H1 (cell line): ENCODE results near the gene APBB1. TPM values are rescaled to one million over a fixed set of nuclear protein-coding genes. Genes with fewer than 3 reads are reported as not detected.

Experiments
- CTCF ChIA-PET: fragments of 300-600 bp; sonication (Branson Sonifier 250); formaldehyde crosslinking; loops from one replicate; lab custom pipeline; 2021; ENCODE audit not compliant: partially characterized antibody; lab: Charles Lee
- POLR2A ChIA-PET: fragments of 300-600 bp; sonication (Branson Sonifier 250); formaldehyde crosslinking; loops from one replicate; lab custom pipeline; 2021; ENCODE audit warnings: inconsistent platforms; ENCODE audit not compliant: partially characterized antibody; lab: Charles Lee
- DNase-seq, 2 experiments: peaks; one replicate each; pipeline versions ENCODE4 v3.0.0 to v3.0.0-alpha.2; 2010 to 2022; ENCODE audit warnings: low spot score in 2 of 2, low read depth in 1 of 2, mixed read lengths in 1 of 2
- FAIRE-seq: peaks from 2 replicates; lab custom pipeline; 2011; peaks lifted over from hg19 to GRCh38; lab: Jason Lieb, UNC
- H2AFZ ChIP-seq: 2 replicates; pipeline ENCODE4 v1.8.1; 2012; ENCODE audit warnings: low read length, inconsistent platforms
- H2AK5ac ChIP-seq: 2 replicates; pipeline ENCODE4 v1.6.1; 2013; ENCODE audit warnings: low read depth, low read length
- H2BK120ac ChIP-seq: replicated peaks from 2 replicates; pipeline ENCODE3; 2013; ENCODE audit warnings: low read depth, low read length, inconsistent platforms
- H2BK12ac ChIP-seq: 2 replicates; pipeline ENCODE4 v1.6.1; 2013; ENCODE audit warnings: low read depth, low read length
- H2BK15ac ChIP-seq: 2 replicates; pipeline ENCODE4 v1.6.1; 2013; ENCODE audit warnings: low read length
- H2BK20ac ChIP-seq: 2 replicates; pipeline ENCODE4 v1.6.1; 2013; ENCODE audit warnings: low read length
- H2BK5ac ChIP-seq: 2 replicates; pipeline ENCODE4 v1.6.1; 2013; ENCODE audit warnings: low read depth, low read length
- H3K14ac ChIP-seq: 2 replicates; pipeline ENCODE4 v1.6.1; 2013; ENCODE audit warnings: inconsistent platforms; ENCODE audit not compliant: insufficient read length
- H3K18ac ChIP-seq: 2 replicates; pipeline ENCODE4 v1.6.1; 2013; ENCODE audit warnings: low read length; ENCODE audit errors: extremely low read depth
- H3K23ac ChIP-seq: 2 replicates; pipeline ENCODE4 v1.6.1; 2013; ENCODE audit warnings: inconsistent platforms; ENCODE audit not compliant: insufficient read length
- H3K23me2 ChIP-seq: 2 replicates; pipeline ENCODE4 v1.6.1; 2013; ENCODE audit warnings: low read depth, low read length
- H3K27ac ChIP-seq: 2 replicates; pipeline ENCODE4 v1.6.1; 2011; ENCODE audit warnings: low read depth, low read length, inconsistent platforms
- H3K27me3 ChIP-seq, 4 experiments: replicated peaks in 1 of 4; 1 replicate in 1 of 4; 2 replicates in 3 of 4; pipeline versions ENCODE4 v1.6.1 to v1.8.1; 2011 to 2013; ENCODE audit warnings: low read length in 3 of 4, mild to moderate bottlenecking in 3 of 4, inconsistent platforms in 2 of 4, mixed read lengths in 2 of 4, moderate library complexity in 1 of 4; ENCODE audit not compliant: control insufficient read depth in 3 of 4, insufficient read depth in 3 of 4; ENCODE audit errors: extremely low read depth in 1 of 4
- H3K36me3 ChIP-seq, 4 experiments: 2 replicates each; pipeline versions ENCODE4 v1.6.1 to v1.8.1; 2011 to 2013; ENCODE audit warnings: mild to moderate bottlenecking in 4 of 4, low read length in 3 of 4, moderate library complexity in 2 of 4, control low read depth in 1 of 4, inconsistent platforms in 1 of 4; ENCODE audit not compliant: insufficient read depth in 4 of 4, control insufficient read depth in 2 of 4
- H3K4ac ChIP-seq: replicated peaks from 2 replicates; pipeline ENCODE3; 2013; ENCODE audit warnings: low read length, low read depth, mixed read lengths, inconsistent platforms; ENCODE audit not compliant: insufficient read length
- H3K4me1 ChIP-seq, 4 experiments: replicated peaks in 1 of 4; 1 replicate in 1 of 4; 2 replicates in 3 of 4; pipeline versions ENCODE4 v1.6.1 to v1.8.1; 2011 to 2013; ENCODE audit warnings: low read length in 3 of 4, inconsistent platforms in 2 of 4, mixed read lengths in 1 of 4; ENCODE audit not compliant: insufficient read depth in 4 of 4, control insufficient read depth in 3 of 4
- H3K4me2 ChIP-seq, 2 experiments: 2 replicates each; pipeline versions ENCODE4 v1.6.1 to v1.8.1; 2011 to 2013; ENCODE audit warnings: low read depth in 2 of 2, low read length in 2 of 2, control low read depth in 1 of 2, inconsistent platforms in 1 of 2, mild to moderate bottlenecking in 1 of 2; ENCODE audit not compliant: insufficient read depth in 1 of 2
- H3K4me3 ChIP-seq, 4 experiments: fragments of 200-600, 300-600 bp in 1 of 4; sonication (generic), shearing (Covaris generic), sonication (Bioruptor Twin) in 1 of 4; 2 replicates each; pipeline versions ENCODE4 v1.5.1 to v1.8.1; 2011 to 2016; ENCODE audit warnings: low read length in 4 of 4, low read depth in 3 of 4, control low read depth in 2 of 4, inconsistent platforms in 2 of 4, mild to moderate bottlenecking in 2 of 4, mixed read lengths in 1 of 4, moderate library complexity in 1 of 4; ENCODE audit not compliant: insufficient read depth in 2 of 4; ENCODE audit errors: extremely low read depth in 1 of 4
- H3K56ac ChIP-seq: replicated peaks from 2 replicates; pipeline ENCODE3; 2013; ENCODE audit warnings: low read depth, mild to moderate bottlenecking, mixed read lengths, low read length, inconsistent platforms; ENCODE audit not compliant: insufficient read length
- H3K79me1 ChIP-seq: 2 replicates; pipeline ENCODE4 v1.6.1; 2013; ENCODE audit warnings: low read depth, low read length, control low read depth
- H3K79me2 ChIP-seq, 2 experiments: 2 replicates each; pipeline versions ENCODE4 v1.6.1 to v1.8.1; 2012 to 2013; ENCODE audit warnings: low read length in 2 of 2, mild to moderate bottlenecking in 2 of 2, inconsistent platforms in 1 of 2; ENCODE audit not compliant: insufficient read depth in 2 of 2, control insufficient read depth in 1 of 2
- H3K9ac ChIP-seq, 4 experiments: replicated peaks in 1 of 4; 1 replicate in 1 of 4; 2 replicates in 3 of 4; pipeline versions ENCODE4 v1.6.1 to v1.8.1; 2011 to 2013; ENCODE audit warnings: low read depth in 3 of 4, low read length in 3 of 4, control low read depth in 2 of 4, mild to moderate bottlenecking in 2 of 4, moderate library complexity in 2 of 4, inconsistent platforms in 1 of 4; ENCODE audit errors: extremely low read depth in 1 of 4
- H3K9me3 ChIP-seq, 2 experiments: 2 replicates each; pipeline versions ENCODE4 v1.6.1 to v1.8.1; 2012 to 2013; ENCODE audit warnings: mild to moderate bottlenecking in 2 of 2, moderate library complexity in 2 of 2, control low read depth in 1 of 2, inconsistent platforms in 1 of 2, low read depth in 1 of 2, low read length in 1 of 2, mixed read lengths in 1 of 2; ENCODE audit not compliant: insufficient read depth in 2 of 2
- H4K20me1 ChIP-seq, 2 experiments: replicated peaks in 1 of 2; 2 replicates each; pipeline versions ENCODE3 to v1.8.1; 2011 to 2013; ENCODE audit warnings: inconsistent platforms in 2 of 2, low read length in 2 of 2, mild to moderate bottlenecking in 1 of 2; ENCODE audit not compliant: insufficient read depth in 2 of 2, control insufficient read depth in 1 of 2
- H4K5ac ChIP-seq: 2 replicates; pipeline ENCODE4 v1.6.1; 2013; ENCODE audit warnings: low read length, low read depth, mixed read lengths, inconsistent platforms; ENCODE audit not compliant: insufficient read length
- H4K8ac ChIP-seq: 2 replicates; pipeline ENCODE4 v1.8.0; 2013; ENCODE audit warnings: mild to moderate bottlenecking, moderate library complexity, low read length, inconsistent platforms; ENCODE audit not compliant: insufficient read depth; ENCODE audit errors: extremely low read depth
- H4K91ac ChIP-seq: replicated peaks from 2 replicates; pipeline ENCODE3; 2013; ENCODE audit warnings: low read length, mixed read lengths, inconsistent platforms; ENCODE audit not compliant: insufficient read length
- ATF2 ChIP-seq: IDR thresholded peaks from 2 replicates; pipeline ENCODE4 v1.6.1; 2012; ENCODE audit warnings: low read length, inconsistent platforms
- CHD1 ChIP-seq: IDR thresholded peaks from 2 replicates; pipeline ENCODE4 v1.6.1; 2012; ENCODE audit warnings: low read depth, low read length, improper control_type of control experiment
- GTF2F1 ChIP-seq: IDR thresholded peaks from 2 replicates; pipeline ENCODE4 v1.6.1; 2012; ENCODE audit warnings: low read depth, low read length, improper control_type of control experiment, borderline replicate concordance
- NANOG ChIP-seq: IDR thresholded peaks from 2 replicates; pipeline ENCODE4 v1.6.1; 2011; ENCODE audit warnings: low read length, low read depth, mild to moderate bottlenecking, inconsistent platforms; ENCODE audit not compliant: insufficient read depth, poor library complexity, severe bottlenecking
- POU5F1 ChIP-seq: IDR thresholded peaks from 2 replicates; pipeline ENCODE4 v1.6.1; 2011; ENCODE audit warnings: low read depth, mild to moderate bottlenecking, low read length, moderate library complexity
- RNF2 ChIP-seq: fragments of 200-900, 300-1000 bp; sonication (generic); IDR thresholded peaks from 2 replicates; pipeline ENCODE4 v1.7.1; 2016; ENCODE audit warnings: borderline replicate concordance, low read depth, mild to moderate bottlenecking, antibody characterized with exemption, low read length; ENCODE audit not compliant: poor library complexity, severe bottlenecking; ENCODE audit errors: missing control alignments
- ZNF274 ChIP-seq: IDR thresholded peaks from 2 replicates; pipeline ENCODE4 v1.7.0; 2012; ENCODE audit warnings: low read length, borderline replicate concordance; ENCODE audit errors: extremely low read depth
- WGBS, 2 experiments: shearing (Covaris generic) in 1 of 2; methylation state at CpG; one replicate each; pipeline versions ENCODE4 v1.1.6 to v1.1.7; 2013 to 2015; ENCODE audit warnings: low lambda C conversion rate in 2 of 2, mixed read lengths in 2 of 2, inconsistent platforms in 1 of 2, low coverage in 1 of 2, missing lambda C conversion rate in 1 of 2; ENCODE audit not compliant: insufficient replicate concordance in 2 of 2, insufficient coverage in 1 of 2, insufficient read length in 1 of 2; ENCODE audit errors: extremely low coverage in 1 of 2, missing lambda C conversion rate in 1 of 2; 5-methylcytosine and 5-hydroxymethylcytosine counted together
- polyA plus RNA-seq, 7 experiments: library from polyadenylated mRNA; depleted of rRNA in 3 of 7; stranded (reverse) in 5 of 7; unstranded in 2 of 7; fragments of >200 nt in 5 of 7; fragments of 200-250 nt in 2 of 7; gene quantifications; 1 replicate in 5 of 7; 2 replicates in 1 of 7; 4 replicates in 1 of 7; pipeline versions ENCODE4 v1.2.1 to v1.2.3, GENCODE V29; 2011 to 2013; ENCODE audit warnings: missing spikeins in 2 of 7, mixed read lengths in 2 of 7
- total RNA-seq: library from RNA; stranded (reverse); fragmentation: NEBNext Ultra II Directional; extraction: Animal tissue kit (Norgen Biotek cat#: 25700); gene quantifications from 2 replicates; pipeline ENCODE4 v1.2.1, GENCODE V29; 2021

Gene APBB1
- total and polyA plus RNA-seq, 2 of the 8 experiments (the other 6 are each of a cell fraction or from before 2014, with no cell fraction given), result 23.9 to 33.1 TPM

GRCh38 chr11:6402561-6402981, 16.3 kb downstream of the APBB1 start:
- ChIA-PET POLR2A (interaction anchor here (0.8 to 1.9 kb wide), 3 partner anchors 9 to 17 kb away, joined by 3 to 9 read pairs (median 5); partner anchors contain the start of gene SMPD1), CTCF (interaction anchor here (0.7 to 9.5 kb wide), 9 partner anchors 10 to 103 kb away, joined by 3 to 79 read pairs (median 10); partner anchors contain the start of gene HPX)
- H3K4ac ChIP-seq, result no peak overlapping the region
- FAIRE-seq, result no peak
- H3K79me2 ChIP-seq, result no peaks in the 10 kb centered on the region
- no peak overlapping the region for H3K18ac ChIP-seq
- H3K4me2 ChIP-seq, result no peak overlapping the region
- H3K23ac ChIP-seq, result no peak overlapping the region
- H3K14ac ChIP-seq, result no peak overlapping the region
- no peak overlapping the region for H2AFZ ChIP-seq
- H2AK5ac ChIP-seq, result no peak overlapping the region
- WGBS, 2 experiments, result 90% methylated on average over 7 of the region's 7 CpGs; no CpG with 5 or more reads in 1 of the 2 experiments
- peaks cover 8 to 15% (median 10%) of the 10 kb centered on the region in 4 experiments for H3K4me1 ChIP-seq
- no peak overlapping the region for H3K9ac ChIP-seq
- no peak overlapping the region for H3K56ac ChIP-seq
- no peak for TF ChIP-seq NANOG
- no peak for TF ChIP-seq POU5F1
- TF ChIP-seq CHD1, result no peak
- TF ChIP-seq ATF2, result no peak
- TF ChIP-seq ZNF274, result no peak
- TF ChIP-seq GTF2F1, result no peak
- no peak for TF ChIP-seq RNF2
- no peak overlapping the region for H4K91ac ChIP-seq
- no peaks in the 10 kb centered on the region for H3K9me3 ChIP-seq
- H4K5ac ChIP-seq, result no peak overlapping the region
- H4K20me1 ChIP-seq, result peaks cover 2 to 12% of the 10 kb centered on the region in 2 experiments
- H2BK15ac ChIP-seq, result no peak overlapping the region
- no peaks in the 10 kb centered on the region for H3K27me3 ChIP-seq
- H3K4me3 ChIP-seq, result no peak overlapping the region
- H2BK120ac ChIP-seq, result no peak overlapping the region
- H3K79me1 ChIP-seq, result no peaks in the 10 kb centered on the region
- H2BK20ac ChIP-seq, result no peak overlapping the region
- no peak overlapping the region for H4K8ac ChIP-seq
- H3K27ac ChIP-seq, result no peak overlapping the region
- peaks cover 0 to 2% (median 0%) of the 10 kb centered on the region in 4 experiments; a peak in 1 of 8 replicates for H3K36me3 ChIP-seq
- no peaks in the 10 kb centered on the region for H3K23me2 ChIP-seq
- DNase-seq, result no peak
- H2BK12ac ChIP-seq, result no peak overlapping the region
- no peak overlapping the region for H2BK5ac ChIP-seq
